Inferior parietal cortex (tissue), 1 donor: Measurements from ENCODE around the gene TGM4.
"Not testable (repeated sequence)": the region's sequence is repeated elsewhere in the genome, so short reads cannot be mapped to it uniquely, and the experiment has no call there.

Experiments used
- DNase-seq: peaks from one replicate; pipeline ENCODE4 v3.0.0-alpha.2; 2016; ENCODE audit errors: extremely low spot score

The TGM4 gene

DNA sequence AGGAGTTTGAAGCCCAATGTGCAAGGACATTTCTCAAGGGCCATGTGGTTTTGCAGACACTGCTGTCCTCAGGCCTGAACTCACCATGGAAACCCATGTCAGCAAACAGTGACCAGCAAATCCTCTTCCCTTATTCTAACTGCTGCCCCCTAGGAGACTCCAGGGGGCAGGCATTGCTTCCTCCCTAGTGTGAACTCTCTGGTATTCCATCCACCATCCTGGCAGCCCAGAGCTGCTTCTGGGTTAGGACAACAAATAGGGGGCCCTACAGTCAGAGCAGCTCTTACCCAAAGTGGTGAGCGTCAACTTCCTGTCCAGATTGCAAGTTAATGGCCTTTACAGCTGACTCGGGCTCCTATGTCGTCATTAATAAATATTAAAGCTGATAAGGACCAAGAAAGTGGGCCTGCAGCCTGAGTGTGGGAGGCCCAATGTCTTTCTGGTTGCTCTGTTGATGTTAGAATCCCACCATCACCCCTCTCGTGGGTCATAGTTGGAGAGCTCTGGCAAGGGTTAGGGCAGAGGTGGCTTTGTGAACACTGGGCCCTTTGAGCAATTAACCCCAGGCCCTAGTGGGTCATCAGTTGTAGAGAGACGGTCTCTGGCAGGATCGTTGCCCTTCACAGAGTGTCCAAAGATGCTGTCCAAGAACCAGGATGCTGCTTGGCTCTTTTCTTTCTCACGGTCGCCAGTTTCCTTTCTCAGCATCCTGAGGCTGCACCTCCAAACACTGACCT, 41.5 kb downstream of the TGM4 start:
- DNase-seq = no peak

- no peak for DNase-seq
Measured at GRCh38 chr3:44918087-44918486, 43.7 kb downstream of the TGM4 start.

GRCh38 chr3:44918581-44918980, 44.2 kb downstream of the TGM4 start:
- no peak for DNase-seq

GRCh38 chr3:44920081-44920480, 45.7 kb downstream of the TGM4 start:
- no peak for DNase-seq

DNA sequence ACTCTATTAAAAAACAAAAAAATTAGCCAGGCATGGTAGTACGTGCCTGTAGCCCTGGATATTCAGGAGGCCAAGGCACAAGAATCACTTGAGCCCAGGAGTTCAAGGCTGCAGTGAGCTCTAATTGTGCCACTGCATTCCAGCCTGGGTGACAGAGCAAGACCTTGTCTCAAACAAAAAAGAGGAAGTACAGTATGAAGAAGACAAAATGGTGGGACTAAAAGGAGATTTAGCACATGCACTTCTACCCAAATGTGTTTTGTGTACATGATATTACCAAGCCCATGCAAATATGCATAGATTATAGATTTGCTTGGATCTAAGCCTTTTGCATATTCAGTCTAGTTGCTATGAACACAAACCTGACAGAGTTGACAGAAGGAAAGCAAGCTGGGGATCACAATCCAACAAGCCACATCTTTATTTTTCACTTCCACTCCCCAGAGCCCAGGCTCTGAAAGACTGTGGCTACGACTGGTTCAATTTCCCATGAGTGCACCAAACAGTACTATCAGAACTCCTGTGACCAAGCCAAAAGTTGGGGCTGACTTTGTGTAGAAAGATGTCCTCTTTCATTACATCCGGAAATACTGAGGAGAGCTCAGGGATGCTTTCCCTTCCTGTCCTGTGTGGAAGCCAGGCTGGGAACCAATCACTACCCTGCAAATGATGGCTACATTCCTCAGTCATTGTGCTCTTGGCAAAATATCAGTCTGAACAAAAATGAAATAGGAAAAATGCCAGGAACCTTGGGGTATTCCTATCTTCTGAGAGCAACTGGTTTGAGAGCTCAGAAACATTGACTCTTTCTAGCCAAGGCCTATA, 49.4 kb downstream of the TGM4 start:
- peak; percentile 30 for DNase-seq

DNA sequence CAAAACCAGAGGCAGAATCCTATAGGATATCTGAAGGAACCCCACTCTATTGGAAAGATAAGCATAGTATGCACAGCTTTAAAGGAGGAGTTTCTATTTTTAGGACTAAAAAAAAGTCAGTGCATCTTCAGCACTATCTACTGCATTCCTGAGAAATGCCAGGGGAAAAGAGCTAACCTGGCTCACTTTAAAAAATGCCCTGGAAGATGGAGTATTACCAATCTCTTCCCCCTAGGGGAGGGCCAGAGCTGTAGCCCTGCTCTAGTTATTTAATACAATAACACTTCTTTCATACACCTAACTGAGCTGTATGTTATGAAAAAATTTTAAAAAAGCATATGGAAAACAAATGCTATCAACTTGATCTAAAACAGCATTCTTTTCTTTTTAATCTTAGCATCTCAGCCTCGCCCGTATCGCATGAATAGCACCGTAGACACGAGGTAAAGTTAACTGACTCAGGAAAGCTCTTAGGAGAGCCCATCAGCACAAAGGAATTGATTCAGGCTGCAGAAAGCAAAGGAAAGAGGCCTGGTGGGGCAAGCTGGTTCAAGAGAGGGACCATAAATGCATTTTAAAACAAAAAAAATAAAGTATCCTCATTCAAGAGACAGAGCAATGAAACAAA, 50.2 kb downstream of the TGM4 start:
- DNase-seq = no peak

DNA sequence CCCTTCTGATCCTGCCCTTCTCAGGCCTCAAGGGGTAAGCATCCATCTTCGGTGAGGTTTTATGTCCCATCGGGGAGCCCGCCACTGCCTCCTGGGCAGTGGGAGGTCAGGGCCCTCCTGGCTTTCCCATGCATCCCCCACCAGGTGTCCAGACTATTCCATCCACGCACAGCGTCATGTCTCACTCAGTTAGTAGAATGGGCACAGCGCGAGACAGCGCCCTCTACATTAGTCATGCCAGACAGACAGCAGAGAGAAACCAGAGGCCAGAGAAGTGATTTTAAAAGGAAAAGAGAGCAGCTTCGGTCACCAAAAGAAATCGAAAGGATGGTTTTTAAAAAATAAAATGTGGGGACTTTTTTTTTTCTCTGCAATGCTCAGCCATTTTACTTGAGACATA, 51.8 kb downstream of the TGM4 start:
- no peak for DNase-seq

DNA sequence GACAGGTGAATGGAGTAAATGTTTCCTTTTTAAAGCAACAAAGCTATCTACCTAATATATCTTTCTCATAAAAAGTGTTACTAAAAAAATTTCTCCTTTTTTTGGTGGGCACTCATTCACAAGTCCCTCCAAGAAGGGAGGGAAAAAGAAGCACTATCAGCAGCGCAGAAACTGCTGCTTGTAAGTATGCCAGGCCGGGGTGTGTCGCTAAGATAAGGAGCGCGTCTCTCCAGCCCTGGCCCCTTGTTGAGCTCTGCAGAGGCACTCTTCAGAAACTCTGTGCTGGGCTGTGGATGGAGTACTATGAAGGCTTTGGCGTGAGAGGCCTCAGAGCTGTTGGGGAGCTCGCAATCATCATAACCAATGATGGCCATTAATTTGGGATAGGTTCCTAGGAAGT, 52.5 kb downstream of the TGM4 start:
- no peak for DNase-seq

- DNase-seq = no peak
Measured at GRCh38 chr3:44927371-44927770, 53.0 kb downstream of the TGM4 start.

DNA sequence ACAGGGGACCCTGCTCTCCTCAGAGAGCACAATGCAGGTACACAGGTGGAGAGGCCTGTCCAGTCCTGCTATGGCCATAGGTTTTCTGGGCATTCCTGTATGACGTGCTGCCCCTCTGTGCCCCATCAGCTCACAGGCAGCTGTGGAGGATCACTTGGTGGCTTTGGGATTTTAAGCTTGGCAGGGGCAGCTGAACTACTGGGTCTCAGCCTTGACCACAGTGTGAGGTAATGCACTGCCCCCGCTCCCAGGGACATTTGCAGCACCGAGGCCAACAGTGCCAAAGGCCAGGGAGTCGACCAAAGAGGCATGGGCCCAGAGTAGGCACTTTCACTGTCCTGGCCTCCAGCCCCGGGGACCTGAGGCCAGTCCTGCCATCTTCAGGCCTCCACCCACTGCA, 55.4 kb downstream of the TGM4 start:
- no peak for DNase-seq

- DNase-seq = no peak
Measured at GRCh38 chr3:44930911-44931310, 56.5 kb downstream of the TGM4 start.

- no peak for DNase-seq
Measured at GRCh38 chr3:44931791-44932190, 57.4 kb downstream of the TGM4 start.

DNA sequence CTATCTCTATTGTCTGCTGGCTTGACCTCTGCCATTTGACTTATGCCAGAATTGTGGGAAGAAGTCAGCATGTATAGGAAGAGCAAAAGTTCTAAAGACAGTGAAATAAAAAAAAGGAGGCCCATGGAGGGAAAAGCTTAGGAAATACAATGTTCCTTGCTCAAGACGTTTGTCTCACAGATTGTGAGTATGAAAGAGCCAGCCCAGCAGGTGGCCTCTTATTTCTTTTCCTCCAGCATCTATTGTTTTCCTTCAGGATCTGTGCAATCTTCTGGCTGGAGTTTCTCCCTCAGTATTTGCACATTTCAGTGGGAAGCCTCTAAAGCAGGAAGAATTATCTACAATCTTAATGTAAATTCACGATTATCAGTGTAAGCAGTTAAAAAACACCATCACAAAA, 57.9 kb downstream of the TGM4 start:
- DNase-seq = no peak

DNA sequence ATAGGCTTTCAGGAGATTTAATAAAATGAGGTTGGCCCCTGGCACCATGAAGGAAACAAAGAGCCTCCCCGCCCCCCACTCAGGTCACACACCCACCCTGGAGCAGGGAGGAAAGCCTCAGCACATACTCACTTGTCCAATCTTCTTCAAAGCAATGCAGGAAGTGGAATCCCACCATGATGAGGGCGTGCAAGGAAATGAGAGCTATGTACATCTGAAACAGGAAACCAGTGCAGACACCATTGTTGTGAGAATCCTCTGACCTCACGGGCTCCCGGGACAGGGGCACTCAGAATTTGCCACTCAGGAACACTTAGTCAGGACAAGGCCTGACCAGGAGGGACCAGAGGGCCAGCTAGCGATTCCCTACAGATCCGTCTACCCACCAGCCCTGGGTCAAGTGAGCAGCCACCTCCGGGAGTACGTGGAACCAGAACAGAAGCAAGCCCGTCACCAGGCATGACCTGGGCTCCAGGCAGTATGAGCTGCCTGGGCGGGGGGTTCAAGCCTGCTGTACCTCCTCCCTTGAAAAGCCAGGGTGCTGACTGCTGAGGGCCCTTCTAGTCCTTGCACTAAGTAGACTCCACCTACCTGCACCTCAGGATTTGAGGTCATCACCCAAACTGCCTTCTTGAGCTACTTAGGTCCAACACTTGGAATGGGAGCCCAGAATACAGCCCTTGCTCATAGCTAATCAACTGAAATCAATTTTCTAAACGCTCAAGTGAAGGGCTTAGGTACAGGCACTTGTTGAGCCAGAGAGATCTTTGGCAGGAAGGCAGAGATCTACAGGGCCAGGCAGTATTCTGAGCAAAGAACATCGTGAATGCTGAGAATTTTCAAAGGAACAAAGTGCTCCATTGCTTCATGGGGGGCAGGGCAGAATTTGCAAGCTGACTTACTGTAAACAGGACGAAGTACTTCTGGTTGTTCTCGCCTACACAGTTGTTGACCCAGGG, 58.9 kb downstream of the TGM4 start:
- DNase-seq = no peak

GRCh38 chr3:44939581-44940036, 65.2 kb downstream of the TGM4 start:
- DNase-seq = no peak

DNA sequence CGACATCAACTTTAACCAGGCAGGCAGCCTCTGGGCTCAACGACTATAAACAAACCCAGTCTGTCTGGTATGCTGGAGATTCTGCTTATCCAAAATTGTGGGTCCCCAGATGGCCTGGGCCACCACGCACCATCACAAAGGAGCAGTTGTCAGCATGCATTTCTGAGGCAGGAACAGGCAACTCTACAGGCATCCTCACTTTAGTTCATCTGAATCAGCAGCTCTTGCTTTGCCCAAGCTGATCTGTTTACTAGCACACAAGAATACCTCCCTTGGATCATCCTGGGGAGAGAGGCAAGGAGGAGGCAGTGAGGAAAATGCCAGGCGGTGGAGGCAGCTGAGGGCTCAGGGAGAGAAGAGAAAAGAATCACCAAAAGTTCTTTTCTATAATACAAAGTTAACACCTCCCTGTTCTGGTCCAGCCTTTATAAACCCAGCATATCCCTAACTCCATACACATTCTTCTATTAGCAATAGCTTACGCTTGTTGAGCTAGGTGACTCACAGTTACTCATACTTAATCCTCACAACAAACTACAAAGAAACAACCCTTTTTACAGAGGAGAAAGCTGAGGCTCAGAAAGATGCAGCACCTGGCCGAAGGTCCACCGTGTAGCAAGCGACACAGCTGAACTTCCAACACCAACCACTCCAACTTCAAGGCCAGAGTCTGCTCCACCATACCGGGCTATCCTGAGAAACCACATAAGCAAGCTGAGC, 68.0 kb downstream of the TGM4 start:
- DNase-seq = no peak

GRCh38 chr3:44948239-44948638, 73.8 kb downstream of the TGM4 start:
- no peak for DNase-seq

- not testable (repeated sequence) for DNase-seq
Measured at GRCh38 chr3:44949770-44950169, 75.4 kb downstream of the TGM4 start.

GRCh38 chr3:44950275-44950734, 75.9 kb downstream of the TGM4 start:
- no peak for DNase-seq

- DNase-seq = no peak
Measured at GRCh38 chr3:44952689-44953088, 78.3 kb downstream of the TGM4 start.

DNA sequence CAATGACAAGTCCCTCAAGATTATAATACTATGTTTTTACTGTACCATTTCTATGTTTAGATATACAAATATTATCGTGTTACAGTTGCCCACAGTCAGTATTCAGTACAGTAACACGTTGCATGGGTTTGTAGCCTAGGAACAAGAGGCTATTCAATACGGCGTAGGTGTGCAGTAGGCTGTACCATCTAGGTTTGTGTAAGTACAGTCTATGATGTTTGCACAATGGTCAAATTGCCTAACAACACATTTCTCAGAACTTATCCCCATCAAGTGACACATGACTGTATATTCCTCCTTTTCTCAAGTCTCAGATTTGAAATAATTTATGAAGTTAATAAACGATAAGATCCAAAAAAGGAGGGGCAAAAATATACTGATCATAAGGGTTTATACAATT, 79.9 kb downstream of the TGM4 start:
- DNase-seq = no peak
